GM12878 (cell line): Measurements from ENCODE around the gene COQ3. TPM values are rescaled to one million over a fixed set of nuclear protein-coding genes. Genes with fewer than 3 reads are reported as not detected.

Experiments used
- ATAC-seq: fragments of 200-7000 bp; cut with Tn5 transposase; 3 replicates; pipeline ENCODE4 v1.9.1; 2020; ENCODE audit warnings: mild to moderate bottlenecking, moderate library complexity
- BruUV-seq: library from RNA; stranded (reverse); fragments of 400-500 nt; replicated peaks from 2 replicates; lab custom pipeline; 2021; lab: Mats Ljungman, UMichigan
- CTCF ChIA-PET: fragments of 300-600 bp; sonication (Branson Sonifier 250); formaldehyde crosslinking; extraction: SDS; loops from one replicate; lab custom pipeline; 2021; ENCODE audit warnings: inconsistent platforms; lab: Yijun Ruan, JAX
- POLR2A ChIA-PET: fragments of 350-600 bp; formaldehyde crosslinking; extraction: SDS; loops from one replicate; lab custom pipeline; 2021; ENCODE audit warnings: inconsistent platforms; lab: Charles Lee
- RAD21 ChIA-PET: fragments of 300-600 bp; sonication (Branson Sonifier 250); formaldehyde crosslinking; loops from one replicate; lab custom pipeline; 2023; ENCODE audit warnings: antibody characterized with exemption; ENCODE audit not compliant: unreplicated experiment; lab: Charles Lee
- SMC1A ChIA-PET: fragments of 300-600 bp; sonication (Branson Sonifier 250); formaldehyde crosslinking; loops from one replicate; lab custom pipeline; 2023; ENCODE audit not compliant: unreplicated experiment, uncharacterized antibody; lab: Charles Lee
- DNase-seq: peaks from one replicate; pipeline ENCODE4 v3.0.0-alpha.2; 2011; ENCODE audit warnings: low read depth, low spot score
- FAIRE-seq: peaks from 3 replicates; lab custom pipeline; 2011; peaks lifted over from hg19 to GRCh38; lab: Jason Lieb, UNC
- H2AFZ ChIP-seq: 2 replicates; pipeline ENCODE4 v1.6.0; 2011; ENCODE audit warnings: low read depth, low read length, control low read depth; ENCODE audit not compliant: control insufficient read depth
- H3K27ac ChIP-seq: 2 replicates; pipeline ENCODE4 v1.5.1; 2011; ENCODE audit warnings: control low read depth; ENCODE audit not compliant: control insufficient read depth, insufficient read depth
- H3K27me3 ChIP-seq, 2 experiments: replicated peaks in 1 of 2; 2 replicates each; pipeline versions ENCODE4 v1.6.0 to v1.6.1; 2011; ENCODE audit warnings: low read length in 1 of 2; ENCODE audit not compliant: control insufficient read depth in 2 of 2, insufficient read depth in 2 of 2
- H3K36me3 ChIP-seq, 2 experiments: 2 replicates each; pipeline ENCODE4 v1.5.1; 2011; ENCODE audit warnings: low read length in 1 of 2; ENCODE audit not compliant: control insufficient read depth in 2 of 2, insufficient read depth in 2 of 2
- H3K4me1 ChIP-seq: 2 replicates; pipeline ENCODE4 v1.6.1; 2011; ENCODE audit warnings: mild to moderate bottlenecking, low read length, moderate library complexity, mixed read lengths; ENCODE audit not compliant: control insufficient read depth, insufficient read depth
- H3K4me2 ChIP-seq: 2 replicates; pipeline ENCODE4 v1.6.0; 2011; ENCODE audit warnings: control low read depth; ENCODE audit not compliant: control insufficient read depth, insufficient read depth
- H3K4me3 ChIP-seq: fragments of 200-600 bp; sonication (generic); 2 replicates; pipeline ENCODE4 v1.5.1; 2016
- H3K79me2 ChIP-seq: 2 replicates; pipeline ENCODE4 v1.6.0; 2011; ENCODE audit warnings: low read length; ENCODE audit not compliant: control insufficient read depth, insufficient read depth
- H3K9ac ChIP-seq: 2 replicates; pipeline ENCODE4 v1.8.0; 2011; ENCODE audit warnings: low read length, control low read depth, mixed read lengths; ENCODE audit not compliant: control insufficient read depth, insufficient read depth
- H3K9me3 ChIP-seq: replicated peaks from 3 replicates; pipeline ENCODE4 v1.5.1; 2011; ENCODE audit warnings: mild to moderate bottlenecking, low read length; ENCODE audit not compliant: control insufficient read depth, insufficient read depth
- H4K20me1 ChIP-seq: 2 replicates; pipeline ENCODE4 v1.6.0; 2011; ENCODE audit not compliant: control insufficient read depth, insufficient read depth
- FOS ChIP-seq: IDR thresholded peaks from 3 replicates; pipeline ENCODE4 v1.6.1; 2011; ENCODE audit warnings: borderline replicate concordance; ENCODE audit not compliant: insufficient read length; ENCODE audit errors: extremely low read depth
- IRF4 ChIP-seq: IDR thresholded peaks from 2 replicates; pipeline ENCODE4 v1.6.1; 2011; ENCODE audit warnings: low read depth, low read length
- PAX5 ChIP-seq: IDR thresholded peaks from 2 replicates; pipeline ENCODE4 v1.6.1; 2011; ENCODE audit warnings: low read depth, low read length, borderline replicate concordance
- POU2F2 ChIP-seq: IDR thresholded peaks from 3 replicates; pipeline ENCODE4 v1.6.1; 2011; ENCODE audit warnings: low read depth, mild to moderate bottlenecking, low read length, borderline replicate concordance
- RCOR1 ChIP-seq: conservative IDR thresholded peaks from 2 replicates; pipeline ENCODE4 v1.6.1; 2012; ENCODE audit warnings: low read depth, low read length, improper control_type of control experiment
- RUNX3 ChIP-seq: IDR thresholded peaks from 2 replicates; pipeline ENCODE4 v1.6.1; 2012; ENCODE audit warnings: low read length, inconsistent platforms
- SRF ChIP-seq, 2 experiments: IDR thresholded peaks; 2 replicates each; pipeline ENCODE4 v1.6.1; 2011; ENCODE audit warnings: low read depth in 2 of 2, low read length in 2 of 2, mild to moderate bottlenecking in 1 of 2, moderate library complexity in 1 of 2
- WGBS: methylation state at CpG from one replicate; pipeline ENCODE4 v1.1.6; 2016; ENCODE audit warnings: low lambda C conversion rate; ENCODE audit not compliant: insufficient replicate concordance, insufficient coverage; ENCODE audit errors: missing lambda C conversion rate; 5-methylcytosine and 5-hydroxymethylcytosine counted together
- in situ Hi-C: fragments of 300-500 bp; cut with MboI; formaldehyde crosslinking; loops from 9 replicates; pipeline ENCODE4 v1.14.3; 2018; ENCODE audit warnings: mixed read lengths
- intact Hi-C: fragments of 100-400 bp; cut with micrococcal nuclease; formaldehyde crosslinking; loops from one replicate; pipeline ENCODE4 v1.14.2; 2022; ENCODE audit not compliant: unreplicated experiment
- polyA plus RNA-seq, 11 experiments: library from polyadenylated mRNA; depleted of rRNA in 4 of 11; unstranded in 6 of 11; stranded (reverse) in 5 of 11; fragments of >200 nt; fragmentation: Nextera tagmentation in 4 of 11; fragmentation: Illumina TruSeq in 1 of 11; extraction: Ambion mirVana in 4 of 11; extraction: Trizol in 1 of 11; gene quantifications; 1 replicate in 1 of 11; 2 replicates in 10 of 11; pipeline versions ENCODE4 v1.2.1 to v1.2.3, GENCODE V29; 2011 to 2016; ENCODE audit warnings: inconsistent platforms in 2 of 11, missing spikeins in 2 of 11, low read depth in 1 of 11
- total RNA-seq, 4 experiments: library from RNA; depleted of rRNA in 3 of 4; stranded (reverse); fragments of >200 nt in 3 of 4; fragmentation: Illumina TruSeq in 1 of 4; extraction: Trizol in 1 of 4; gene quantifications; 2 replicates each; pipeline versions ENCODE4 v1.2.1 to v1.2.3, GENCODE V29; 2013 to 2021
- TF ChIP-seq, protein P1 (sequence below): IDR thresholded peaks from 2 replicates; pipeline ENCODE4 v1.6.1; 2012; ENCODE audit warnings: improper control_type of control experiment, low read depth, low read length; ENCODE audit not compliant: insufficient replicate concordance
- TF ChIP-seq, protein P2 (sequence below): IDR thresholded peaks from 2 replicates; pipeline ENCODE4 v1.6.1; 2011; ENCODE audit warnings: borderline replicate concordance, low read depth, mild to moderate bottlenecking, moderate library complexity, mixed read lengths, low read length; ENCODE audit not compliant: insufficient read depth; ENCODE audit errors: extremely low read length

COQ3 gene
- total and polyA plus RNA-seq, 10 of the 15 experiments (the other 5 are each of a cell fraction or from before 2014, with no cell fraction given): 9.3 to 50.6 (median 16.0) TPM

DNA sequence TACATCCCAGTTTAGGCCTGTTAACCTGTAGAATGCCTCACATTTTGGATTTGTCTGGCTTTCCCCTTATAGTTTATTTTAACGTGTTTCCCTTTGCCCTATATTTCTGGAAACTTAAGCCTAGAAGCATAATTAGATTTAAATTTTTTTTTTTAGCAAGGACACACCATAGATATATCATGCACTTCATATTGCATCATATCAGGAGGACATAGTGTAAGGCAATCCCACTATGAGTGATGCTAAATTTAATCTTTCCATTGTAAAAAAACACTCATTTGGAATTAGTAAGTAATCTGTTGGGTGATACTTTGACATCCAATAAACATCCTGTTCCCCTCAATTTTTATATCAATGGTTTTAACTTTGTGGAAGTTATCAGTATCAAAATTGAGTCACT lies 34.2 kb downstream of the COQ3 start:
- Histone ChIP-seq H3K9ac (no peak overlapping the region), H4K20me1 (no peaks in the 10 kb centered on the region), H3K9me3 (no peaks in the 10 kb centered on the region), H2AFZ (no peak overlapping the region), H3K4me2 (no peak overlapping the region), H3K27me3 (no peaks in the 10 kb centered on the region), H3K27ac (no peak overlapping the region), H3K79me2 (no peaks in the 10 kb centered on the region), H3K4me1 (0 out of 2 replicates have a peak, but pooled peaks cover 2% of the 10 kb centered on the region), H3K4me3 (no peak overlapping the region), H3K36me3 (no peaks in the 10 kb centered on the region)
- no TSS peak for BruUV-seq
- ATAC-seq: no peak
- intact Hi-C loops: no loop called here
- SMC1A ChIA-PET: no interaction called here
- no peak for FAIRE-seq
- TF ChIP-seq POU2F2: no peak
- no peak for TF ChIP-seq SRF (IDR thresholded peaks at IDR 0.05; ENCODE audit: low read depth in 2 of 2, low read length in 2 of 2)
- TF ChIP-seq, protein P1, sequence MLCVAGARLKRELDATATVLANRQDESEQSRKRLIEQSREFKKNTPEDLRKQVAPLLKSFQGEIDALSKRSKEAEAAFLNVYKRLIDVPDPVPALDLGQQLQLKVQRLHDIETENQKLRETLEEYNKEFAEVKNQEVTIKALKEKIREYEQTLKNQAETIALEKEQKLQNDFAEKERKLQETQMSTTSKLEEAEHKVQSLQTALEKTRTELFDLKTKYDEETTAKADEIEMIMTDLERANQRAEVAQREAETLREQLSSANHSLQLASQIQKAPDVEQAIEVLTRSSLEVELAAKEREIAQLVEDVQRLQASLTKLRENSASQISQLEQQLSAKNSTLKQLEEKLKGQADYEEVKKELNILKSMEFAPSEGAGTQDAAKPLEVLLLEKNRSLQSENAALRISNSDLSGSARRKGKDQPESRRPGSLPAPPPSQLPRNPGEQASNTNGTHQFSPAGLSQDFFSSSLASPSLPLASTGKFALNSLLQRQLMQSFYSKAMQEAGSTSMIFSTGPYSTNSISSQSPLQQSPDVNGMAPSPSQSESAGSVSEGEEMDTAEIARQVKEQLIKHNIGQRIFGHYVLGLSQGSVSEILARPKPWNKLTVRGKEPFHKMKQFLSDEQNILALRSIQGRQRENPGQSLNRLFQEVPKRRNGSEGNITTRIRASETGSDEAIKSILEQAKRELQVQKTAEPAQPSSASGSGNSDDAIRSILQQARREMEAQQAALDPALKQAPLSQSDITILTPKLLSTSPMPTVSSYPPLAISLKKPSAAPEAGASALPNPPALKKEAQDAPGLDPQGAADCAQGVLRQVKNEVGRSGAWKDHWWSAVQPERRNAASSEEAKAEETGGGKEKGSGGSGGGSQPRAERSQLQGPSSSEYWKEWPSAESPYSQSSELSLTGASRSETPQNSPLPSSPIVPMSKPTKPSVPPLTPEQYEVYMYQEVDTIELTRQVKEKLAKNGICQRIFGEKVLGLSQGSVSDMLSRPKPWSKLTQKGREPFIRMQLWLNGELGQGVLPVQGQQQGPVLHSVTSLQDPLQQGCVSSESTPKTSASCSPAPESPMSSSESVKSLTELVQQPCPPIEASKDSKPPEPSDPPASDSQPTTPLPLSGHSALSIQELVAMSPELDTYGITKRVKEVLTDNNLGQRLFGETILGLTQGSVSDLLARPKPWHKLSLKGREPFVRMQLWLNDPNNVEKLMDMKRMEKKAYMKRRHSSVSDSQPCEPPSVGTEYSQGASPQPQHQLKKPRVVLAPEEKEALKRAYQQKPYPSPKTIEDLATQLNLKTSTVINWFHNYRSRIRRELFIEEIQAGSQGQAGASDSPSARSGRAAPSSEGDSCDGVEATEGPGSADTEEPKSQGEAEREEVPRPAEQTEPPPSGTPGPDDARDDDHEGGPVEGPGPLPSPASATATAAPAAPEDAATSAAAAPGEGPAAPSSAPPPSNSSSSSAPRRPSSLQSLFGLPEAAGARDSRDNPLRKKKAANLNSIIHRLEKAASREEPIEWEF: no peak
- no peak for TF ChIP-seq PAX5
- TF ChIP-seq, protein P2, sequence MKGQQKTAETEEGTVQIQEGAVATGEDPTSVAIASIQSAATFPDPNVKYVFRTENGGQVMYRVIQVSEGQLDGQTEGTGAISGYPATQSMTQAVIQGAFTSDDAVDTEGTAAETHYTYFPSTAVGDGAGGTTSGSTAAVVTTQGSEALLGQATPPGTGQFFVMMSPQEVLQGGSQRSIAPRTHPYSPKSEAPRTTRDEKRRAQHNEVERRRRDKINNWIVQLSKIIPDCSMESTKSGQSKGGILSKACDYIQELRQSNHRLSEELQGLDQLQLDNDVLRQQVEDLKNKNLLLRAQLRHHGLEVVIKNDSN: no peak
- TF ChIP-seq FOS: no peak
- no peak for TF ChIP-seq IRF4
- no peak for TF ChIP-seq RUNX3
- no peak for TF ChIP-seq RCOR1
- POLR2A ChIA-PET: no interaction called here
- RAD21 ChIA-PET: no interaction called here
- WGBS: 27% methylated on average over 1 of the region's 1 CpG
- DNase-seq: no peak
- in situ Hi-C loops: no loop called here
- CTCF ChIA-PET: no interaction called here
